ENCODE measurements around the gene CNTN5. TPM values are rescaled to one million over a fixed set of nuclear protein-coding genes. Genes with fewer than 3 reads are reported as not detected.
"Not testable (repeated sequence)": the region's sequence is repeated elsewhere in the genome, so short reads cannot be mapped to it uniquely, and the experiment has no call there.

CNTN5 gene
- 0.36 TPM for polyA plus RNA-seq (2013, experiment 1 of 2; ENCODE audit: insufficient read length)
- polyA plus RNA-seq (2013, experiment 2 of 2; ENCODE audit: insufficient read length), result 0.43 TPM

GRCh38 chr11:99020352-99021225 is at the start of gene CNTN5:
Gene CNTN5 (plus strand): TSS chr11:99020949.
- peak; percentile 58 for DNase-seq

DNA sequence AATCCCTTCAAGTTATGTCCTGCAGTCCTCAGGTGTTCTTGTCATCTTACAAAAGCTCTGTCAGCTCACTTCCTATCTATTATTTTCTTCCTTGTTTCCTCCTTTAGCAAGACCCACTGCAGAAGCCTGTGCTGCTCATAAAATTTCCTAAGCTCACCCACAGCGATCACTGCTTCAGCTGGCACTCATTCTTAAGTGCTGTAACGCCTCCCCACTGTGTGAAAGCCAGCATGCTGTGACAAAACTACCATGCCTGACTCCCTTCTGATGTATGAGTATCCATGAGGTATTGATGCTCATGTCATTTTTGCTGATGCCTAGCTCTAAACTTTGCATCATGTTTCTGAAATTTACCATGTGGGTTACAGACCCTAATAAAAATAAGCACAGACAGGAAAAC is 41.5 kb upstream of the CNTN5 start:
- no peak for DNase-seq

DNA sequence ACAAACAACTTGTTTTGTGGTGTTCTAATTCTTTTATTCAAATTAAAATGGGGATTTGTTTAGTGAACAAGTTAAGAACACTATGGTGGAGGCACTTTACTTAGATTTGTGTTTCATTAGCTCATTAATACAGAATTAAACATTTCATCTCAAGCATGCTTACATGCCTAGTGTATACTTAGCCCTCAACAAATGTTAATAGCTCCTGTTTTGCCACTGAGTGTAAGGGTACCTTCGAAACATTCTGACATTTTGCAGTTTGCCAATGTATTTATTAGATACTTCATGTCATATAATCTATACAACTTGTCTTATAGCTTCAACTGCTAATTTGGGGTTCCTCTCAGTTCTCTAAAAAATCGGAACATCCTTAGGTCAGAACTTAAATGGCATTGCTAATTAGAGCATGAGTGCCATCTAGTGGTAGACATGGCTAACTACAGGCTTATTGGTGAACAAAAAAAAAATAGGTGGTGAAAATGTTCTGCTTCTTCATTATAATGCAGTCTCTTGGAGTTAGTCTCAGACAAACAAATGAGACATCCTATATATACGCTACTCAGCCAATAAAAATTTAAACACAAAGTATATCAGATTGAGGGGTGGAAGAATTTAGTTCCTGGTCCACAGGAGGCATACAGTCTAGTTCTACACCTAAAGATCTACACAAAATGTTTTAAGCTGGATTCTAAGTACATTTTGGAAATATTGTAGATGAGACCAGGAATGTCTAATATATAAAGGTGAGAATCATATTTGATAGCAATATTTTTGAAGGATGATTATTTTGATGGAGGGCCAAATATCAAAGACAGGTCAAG is 4.9 kb upstream of the CNTN5 start:
- peak; percentile 43 for DNase-seq

DNA sequence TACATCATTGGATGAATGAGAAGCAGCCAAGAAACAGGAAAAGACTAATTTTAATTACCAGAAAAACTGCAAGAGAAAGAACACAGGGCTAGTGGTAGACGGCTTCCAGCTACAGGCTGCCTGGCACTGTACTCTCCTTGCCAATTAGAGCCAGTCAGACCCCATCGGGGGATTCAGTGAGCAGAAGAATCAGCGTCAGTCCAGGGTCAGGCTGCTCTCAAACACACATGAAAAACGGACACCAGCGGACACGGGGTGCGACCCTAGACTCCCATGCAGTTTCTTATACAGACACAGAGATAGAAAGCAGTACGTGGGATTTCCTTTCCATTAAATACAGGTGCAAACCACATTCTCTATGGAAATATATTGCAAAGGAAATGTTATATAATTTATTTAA is 1.1 kb upstream of the CNTN5 start:
- DNase-seq, result no peak

GRCh38 chr11:99037057-99037456 is 16.3 kb downstream of the CNTN5 start:
- DNase-seq, result no peak

- no peak for DNase-seq
These were observed 42.6 kb downstream of the CNTN5 start for GRCh38 chr11:99063331-99063730.

DNA sequence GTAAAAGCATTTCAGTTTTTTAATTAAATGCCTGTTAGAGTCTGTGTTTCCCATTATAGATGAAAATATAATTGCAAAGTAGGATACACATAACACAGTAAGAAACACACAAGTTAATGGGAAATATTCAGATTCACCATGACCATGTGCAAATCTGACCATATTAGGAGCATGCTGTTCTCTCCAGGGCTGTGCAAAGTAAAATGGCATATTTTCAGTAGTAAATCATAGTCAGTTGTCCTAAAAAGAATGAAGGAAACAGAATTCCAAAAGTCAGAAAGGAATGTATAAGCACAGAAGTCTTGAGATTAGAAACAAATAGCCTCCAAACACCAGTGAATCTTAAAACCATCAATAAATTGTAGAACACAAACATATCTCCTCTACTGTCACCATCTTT is 44.4 kb downstream of the CNTN5 start:
- peak; percentile 80 for DNase-seq

- peak; percentile 62 for DNase-seq
These were observed 46.0 kb downstream of the CNTN5 start for GRCh38 chr11:99066618-99067317.

DNA sequence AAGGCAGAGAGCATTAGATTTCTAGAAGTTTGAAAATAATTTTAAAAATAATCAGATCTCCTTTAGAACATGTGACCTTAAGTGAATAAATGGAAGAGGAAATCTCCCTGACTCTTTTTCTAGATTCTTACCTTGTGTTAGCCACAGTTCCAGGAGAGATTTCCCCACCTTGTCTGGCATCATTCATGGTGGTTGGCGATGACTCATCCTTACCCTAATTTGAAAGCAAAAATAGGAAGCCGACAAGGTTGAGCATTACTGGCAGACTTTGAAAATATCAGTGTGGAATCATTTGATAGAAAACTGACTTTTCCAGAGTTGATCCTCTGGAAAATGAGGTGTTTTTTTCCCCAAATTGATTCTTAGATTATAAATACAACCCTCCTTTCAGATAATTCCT is 48.1 kb downstream of the CNTN5 start:
- no peak for DNase-seq

DNA sequence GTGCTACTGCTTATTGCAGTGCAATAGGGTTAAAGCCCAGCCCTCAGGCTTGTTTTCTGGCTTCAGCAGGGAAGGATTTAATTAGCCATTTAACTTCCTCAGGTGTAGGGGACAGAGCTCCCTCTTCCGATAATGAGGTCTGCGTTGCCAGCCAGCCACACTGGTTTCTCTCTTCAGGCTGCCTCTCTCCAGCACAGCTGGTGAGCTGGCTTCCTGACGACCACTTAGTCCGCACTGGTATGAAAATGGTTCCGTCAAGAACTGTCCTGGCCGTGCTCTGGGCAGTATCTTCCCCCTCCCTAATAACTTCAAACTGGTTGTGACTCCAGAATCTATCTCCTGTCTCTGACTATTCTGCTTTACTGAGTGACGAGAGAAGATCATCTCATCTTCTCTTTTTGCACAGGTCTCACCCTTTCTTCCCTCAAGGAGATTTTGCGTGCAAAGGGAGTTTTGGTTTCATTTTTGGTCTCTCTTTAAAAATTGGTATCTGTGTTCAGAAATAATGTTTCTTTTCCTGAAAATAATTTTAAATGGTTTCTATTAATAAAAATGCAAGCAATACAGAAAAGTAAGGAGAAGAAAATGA is 49.2 kb downstream of the CNTN5 start:
- DNase-seq, result peak; percentile 25

DNA sequence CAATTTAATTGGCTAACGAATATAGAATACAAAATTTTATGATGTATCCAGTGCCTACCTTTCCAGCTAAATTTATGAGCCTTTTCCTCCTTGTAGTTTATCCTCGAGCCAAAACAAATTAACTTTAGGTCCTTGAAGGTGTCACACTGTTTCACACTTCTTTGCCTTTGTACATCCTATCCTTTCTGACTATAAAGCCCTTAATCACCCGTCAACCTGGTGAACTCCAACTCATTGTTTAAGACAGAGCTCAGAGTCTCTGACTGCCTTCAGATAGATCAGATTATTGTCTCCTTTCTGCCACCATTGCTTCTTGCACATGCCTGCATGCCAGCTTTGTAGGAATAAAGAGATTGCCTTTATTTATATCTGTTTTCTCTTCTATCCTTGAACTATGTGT is 58.8 kb downstream of the CNTN5 start:
- DNase-seq, result no peak

DNA sequence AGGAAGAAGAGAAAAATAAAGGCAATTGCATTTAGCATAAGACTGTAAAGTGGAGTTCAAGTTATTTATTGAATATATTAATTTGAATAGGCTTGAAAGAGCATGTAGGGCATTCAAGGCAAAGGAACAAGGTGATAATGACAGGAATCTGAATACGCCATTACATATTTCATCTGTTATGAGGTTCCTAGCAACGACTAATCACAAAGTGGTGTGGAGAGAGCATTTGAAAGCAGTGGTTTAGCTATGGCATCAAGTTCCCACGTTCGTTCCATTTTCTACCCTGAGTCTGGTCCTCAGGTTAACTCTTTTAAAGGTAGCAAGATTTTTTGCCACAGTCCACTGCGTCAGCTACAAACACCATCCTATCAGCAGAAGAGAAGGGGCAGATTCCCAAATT is 59.4 kb downstream of the CNTN5 start:
- no peak for DNase-seq

DNA sequence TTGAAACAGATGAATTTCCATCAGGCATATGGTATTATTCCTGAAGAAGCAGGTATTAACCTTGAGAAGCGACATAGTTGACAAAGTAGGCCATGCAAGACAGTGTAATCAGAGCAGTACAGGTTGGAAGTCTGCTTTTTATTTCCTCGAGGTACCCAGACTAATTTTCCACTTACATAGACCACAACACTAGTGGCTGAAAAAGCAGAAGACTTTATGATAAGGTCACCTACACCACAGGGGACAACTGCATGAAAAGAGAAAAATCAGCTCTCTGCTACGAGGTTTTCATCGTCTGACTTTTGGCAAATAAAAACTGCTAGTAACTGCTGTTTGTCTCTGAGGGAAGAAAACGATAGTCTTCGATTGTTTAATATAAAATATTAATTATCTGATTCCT is 77.5 kb downstream of the CNTN5 start:
- DNase-seq, result no peak

GRCh38 chr11:99098751-99099150 is 78.0 kb downstream of the CNTN5 start:
- DNase-seq, result no peak

DNA sequence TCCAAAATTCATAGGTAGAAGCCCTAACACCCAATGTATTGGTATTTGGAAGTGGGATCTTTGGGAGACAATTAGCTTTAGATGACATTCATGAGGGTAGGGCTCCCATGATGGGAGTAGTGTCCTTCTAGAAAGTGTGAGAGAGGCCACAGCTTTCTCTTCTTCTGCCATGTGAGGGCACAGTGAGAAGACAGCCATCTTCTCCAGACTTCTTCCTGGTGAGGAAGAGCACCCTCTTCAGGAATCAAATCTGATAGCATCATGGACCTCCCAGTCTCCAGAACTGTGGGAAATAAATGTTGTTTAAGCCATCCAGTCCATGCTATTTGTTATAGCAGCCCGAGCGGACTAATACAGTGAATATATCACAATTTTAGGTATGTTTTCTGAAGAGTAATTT is 96.9 kb downstream of the CNTN5 start:
- no peak for DNase-seq

DNA sequence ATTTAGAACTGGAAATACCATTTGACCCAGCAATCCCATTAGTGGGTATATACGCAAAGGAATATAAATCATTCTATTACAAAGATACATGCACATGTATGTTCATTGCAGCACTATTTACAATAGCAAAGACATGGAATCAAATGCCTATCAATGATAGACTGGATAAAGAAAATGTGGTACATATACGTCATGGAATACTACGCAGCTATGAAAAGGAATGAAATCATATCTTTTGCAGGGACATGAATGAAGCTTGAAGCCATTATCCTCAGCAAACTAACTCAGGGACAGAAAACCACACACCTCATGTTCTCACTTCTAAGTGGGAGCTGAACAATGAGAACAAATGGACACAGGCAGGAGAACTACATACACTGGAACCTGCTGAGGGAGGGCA is 113.1 kb downstream of the CNTN5 start:
- not testable (repeated sequence) for DNase-seq

GRCh38 chr11:99135508-99135907 is 114.8 kb downstream of the CNTN5 start:
- no peak for DNase-seq

GRCh38 chr11:99142237-99142636 is 121.5 kb downstream of the CNTN5 start:
- no peak for DNase-seq

DNA sequence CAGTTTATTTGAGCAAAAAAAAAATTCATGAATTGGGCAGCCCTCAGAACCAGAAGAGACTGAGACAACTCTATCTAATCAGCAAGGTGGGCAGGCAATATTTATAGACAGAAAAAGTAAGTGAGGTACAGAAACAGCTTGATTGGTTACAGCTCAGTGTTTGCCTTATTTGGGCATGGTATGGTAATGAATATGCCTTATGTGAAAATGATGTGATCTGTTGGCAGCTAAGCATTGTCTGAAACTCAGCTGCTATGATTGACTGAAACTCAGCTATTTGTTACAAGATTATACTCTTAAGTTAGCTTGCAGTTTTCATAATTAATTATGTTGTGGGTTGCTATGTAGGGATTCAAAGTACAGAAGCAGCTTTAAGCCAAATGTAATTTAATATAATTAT is 127.6 kb downstream of the CNTN5 start:
- peak; percentile 3 for DNase-seq

GRCh38 chr11:99154277-99154676 is 133.5 kb downstream of the CNTN5 start:
- no peak for DNase-seq

DNA sequence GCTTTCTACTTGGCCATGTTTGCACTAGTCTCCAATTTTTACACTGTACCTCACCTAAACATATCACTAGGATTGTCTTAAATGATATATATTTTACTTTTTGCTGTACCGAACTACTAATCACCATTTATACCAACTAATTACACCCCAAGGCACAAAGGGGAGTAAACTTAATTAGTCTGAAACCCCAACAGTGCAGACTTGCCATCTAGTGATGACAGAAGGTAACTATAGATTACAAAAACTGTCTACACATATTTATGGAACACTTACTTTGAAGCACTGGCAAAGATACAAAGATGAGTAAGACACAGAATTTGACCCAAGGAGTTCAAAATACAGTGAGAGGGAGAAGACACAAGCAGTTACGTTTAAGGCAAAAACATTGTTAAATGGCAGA is 139.7 kb downstream of the CNTN5 start:
- no peak for DNase-seq

- no peak for DNase-seq
These were observed 142.1 kb downstream of the CNTN5 start for GRCh38 chr11:99162819-99163218.

DNA sequence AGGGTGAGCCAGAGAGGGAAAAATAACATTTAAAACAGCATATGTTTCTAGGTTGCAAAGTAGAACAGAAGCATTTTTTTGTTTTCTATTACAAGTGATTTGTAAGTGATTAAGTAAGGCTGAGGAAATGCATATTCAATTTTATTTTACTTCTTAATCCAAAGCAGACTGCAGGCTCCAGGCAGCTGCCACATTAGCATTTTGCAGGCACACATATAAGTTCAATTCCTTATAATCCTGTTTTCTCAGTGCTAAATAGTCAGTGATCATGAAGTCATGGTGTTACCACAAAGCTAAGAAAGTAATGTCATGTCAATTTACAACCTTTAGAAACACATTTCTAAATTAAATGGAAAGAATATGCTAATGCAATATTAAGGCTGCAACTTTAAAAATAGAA is 149.8 kb downstream of the CNTN5 start:
- DNase-seq, result no peak

Data from fibroblast of skin of back (primary cell).